Hepatocyte (in vitro differentiated cells): ENCODE results near the gene DRG2.

ENCODE experiments used
- EZH2phosphoT487 ChIP-seq: fragments of 200-600 bp; sonication (generic); IDR thresholded peaks from one replicate; pipeline ENCODE4 v1.6.1; 2018; ENCODE audit warnings: antibody characterized with exemption, mild to moderate bottlenecking, low read depth, moderate library complexity; ENCODE audit not compliant: unreplicated experiment, severe bottlenecking
- TF ChIP-seq, protein P1 (sequence below): fragments of 200-600 bp; sonication (generic); IDR thresholded peaks from 2 replicates; pipeline ENCODE4 v1.5.1; 2016; ENCODE audit warnings: antibody characterized with exemption, mild to moderate bottlenecking; ENCODE audit not compliant: poor library complexity

DNA sequence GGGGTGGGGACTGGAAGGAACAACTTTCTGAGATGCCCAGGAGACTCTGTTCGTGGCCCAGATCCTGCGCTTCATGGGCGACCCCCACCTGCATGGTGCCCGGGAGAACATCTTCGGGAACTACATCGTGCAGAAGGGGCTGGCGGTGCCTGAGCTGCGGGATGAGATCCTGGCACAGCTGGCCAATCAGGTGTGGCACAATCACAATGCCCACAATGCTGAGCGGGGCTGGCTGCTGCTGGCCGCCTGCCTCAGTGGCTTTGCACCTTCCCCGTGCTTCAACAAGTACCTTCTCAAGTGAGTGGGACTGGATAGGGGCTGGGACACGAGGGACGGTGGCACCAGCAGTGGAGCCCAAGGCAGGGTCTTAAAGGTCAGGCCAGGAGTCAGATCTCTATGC is 58.1 kb downstream of the DRG2 start:
- TF ChIP-seq, protein P1, sequence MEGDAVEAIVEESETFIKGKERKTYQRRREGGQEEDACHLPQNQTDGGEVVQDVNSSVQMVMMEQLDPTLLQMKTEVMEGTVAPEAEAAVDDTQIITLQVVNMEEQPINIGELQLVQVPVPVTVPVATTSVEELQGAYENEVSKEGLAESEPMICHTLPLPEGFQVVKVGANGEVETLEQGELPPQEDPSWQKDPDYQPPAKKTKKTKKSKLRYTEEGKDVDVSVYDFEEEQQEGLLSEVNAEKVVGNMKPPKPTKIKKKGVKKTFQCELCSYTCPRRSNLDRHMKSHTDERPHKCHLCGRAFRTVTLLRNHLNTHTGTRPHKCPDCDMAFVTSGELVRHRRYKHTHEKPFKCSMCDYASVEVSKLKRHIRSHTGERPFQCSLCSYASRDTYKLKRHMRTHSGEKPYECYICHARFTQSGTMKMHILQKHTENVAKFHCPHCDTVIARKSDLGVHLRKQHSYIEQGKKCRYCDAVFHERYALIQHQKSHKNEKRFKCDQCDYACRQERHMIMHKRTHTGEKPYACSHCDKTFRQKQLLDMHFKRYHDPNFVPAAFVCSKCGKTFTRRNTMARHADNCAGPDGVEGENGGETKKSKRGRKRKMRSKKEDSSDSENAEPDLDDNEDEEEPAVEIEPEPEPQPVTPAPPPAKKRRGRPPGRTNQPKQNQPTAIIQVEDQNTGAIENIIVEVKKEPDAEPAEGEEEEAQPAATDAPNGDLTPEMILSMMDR = no peak
- no peak for TF ChIP-seq EZH2phosphoT487
